Nucleus accumbens (tissue), 56 donors: ENCODE data around the gene AUTS2.

Experiments
- DNase-seq, 56 donors: peaks; one replicate each; lab custom pipeline; 2025; lab: John Stamatoyannopoulos, UW

The AUTS2 gene

GRCh38 chr7:70487428-70487827, 889.2 kb downstream of the AUTS2 start:
- peak in 22 of 56 donors; percentile 4 to 72 (median 36) for DNase-seq

GRCh38 chr7:70487886-70488285, 889.6 kb downstream of the AUTS2 start:
- DNase-seq, result no peak

- no peak for DNase-seq
These were observed 891.5 kb downstream of the AUTS2 start for GRCh38 chr7:70489813-70490212.

GRCh38 chr7:70492625-70493024, 894.4 kb downstream of the AUTS2 start:
- no peak for DNase-seq

- DNase-seq, result no peak
These were observed 896.2 kb downstream of the AUTS2 start for GRCh38 chr7:70494225-70495032.

GRCh38 chr7:70495033-70495376, 896.7 kb downstream of the AUTS2 start:
- DNase-seq, result no peak

- no peak for DNase-seq
These were observed 899.5 kb downstream of the AUTS2 start for GRCh38 chr7:70497793-70498192.

GRCh38 chr7:70498232-70498992, 900.1 kb downstream of the AUTS2 start:
- DNase-seq, result peak in 6 of 56 donors; percentile 5 to 25 (median 10)

GRCh38 chr7:70500261-70500660, 902.0 kb downstream of the AUTS2 start:
- no peak for DNase-seq

- no peak for DNase-seq
These were observed 904.0 kb downstream of the AUTS2 start for GRCh38 chr7:70502117-70502863.

GRCh38 chr7:70504254-70504653, 906.0 kb downstream of the AUTS2 start:
- DNase-seq, result no peak

GRCh38 chr7:70505468-70505867, 907.2 kb downstream of the AUTS2 start:
- no peak for DNase-seq

GRCh38 chr7:70505886-70506285, 907.6 kb downstream of the AUTS2 start:
- DNase-seq, result no peak

- DNase-seq, result no peak
These were observed 908.2 kb downstream of the AUTS2 start for GRCh38 chr7:70506434-70506833.

GRCh38 chr7:70512144-70512543, 913.9 kb downstream of the AUTS2 start:
- DNase-seq, result no peak

- no peak for DNase-seq
These were observed 914.5 kb downstream of the AUTS2 start for GRCh38 chr7:70512761-70513160.

- no peak for DNase-seq
These were observed 922.3 kb downstream of the AUTS2 start for GRCh38 chr7:70520611-70521010.

- DNase-seq, result no peak
These were observed 925.1 kb downstream of the AUTS2 start for GRCh38 chr7:70523249-70523988.

- DNase-seq, result no peak
These were observed 925.7 kb downstream of the AUTS2 start for GRCh38 chr7:70523989-70524351.

- DNase-seq, result peak in 23 of 56 donors; percentile 3 to 70 (median 27)
These were observed 927.7 kb downstream of the AUTS2 start for GRCh38 chr7:70525991-70526390.
